Osteocyte (in vitro differentiated cells): ENCODE results near the gene DTWD2. TPM values are rescaled to one million over a fixed set of nuclear protein-coding genes. Genes with fewer than 3 reads are reported as not detected.

Experiments used
- DNase-seq: peaks from one replicate; pipeline ENCODE4 v3.0.0; 2021; ENCODE audit warnings: mixed read lengths; ENCODE audit not compliant: unreplicated experiment; ENCODE audit errors: extremely low spot score
- H3K27ac Mint-ChIP-seq: one replicate; pipeline ENCODE4 v1.8.0; 2021; ENCODE audit warnings: mild to moderate bottlenecking, mixed read lengths; ENCODE audit not compliant: unreplicated experiment
- H3K27me3 Mint-ChIP-seq: one replicate; pipeline ENCODE4 v1.8.0; 2021; ENCODE audit warnings: mixed read lengths; ENCODE audit not compliant: unreplicated experiment
- H3K36me3 Mint-ChIP-seq: one replicate; pipeline ENCODE4 v1.8.0; 2021; ENCODE audit warnings: mixed read lengths; ENCODE audit not compliant: unreplicated experiment
- H3K4me1 Mint-ChIP-seq: one replicate; pipeline ENCODE4 v1.8.0; 2021; ENCODE audit warnings: mixed read lengths; ENCODE audit not compliant: unreplicated experiment
- H3K4me3 Mint-ChIP-seq: one replicate; pipeline ENCODE4 v1.8.0; 2021; ENCODE audit warnings: mild to moderate bottlenecking, moderate library complexity, mixed read lengths; ENCODE audit not compliant: unreplicated experiment
- H3K9me3 Mint-ChIP-seq: one replicate; pipeline ENCODE4 v1.8.0; 2021; ENCODE audit warnings: mixed read lengths; ENCODE audit not compliant: unreplicated experiment
- CTCF ChIP-seq: fragments of 200-600 bp; sonication (generic); IDR thresholded peaks from 2 replicates; pipeline ENCODE4 v1.5.0; 2021; ENCODE audit warnings: antibody characterized with exemption, mild to moderate bottlenecking, moderate library complexity
- total RNA-seq: library from RNA; stranded (reverse); gene quantifications from 2 replicates; pipeline ENCODE4 v1.2.1, GENCODE V29; 2021

Gene DTWD2
- total RNA-seq, 1 donor from 2014 or later, result 5.8 TPM

DNA sequence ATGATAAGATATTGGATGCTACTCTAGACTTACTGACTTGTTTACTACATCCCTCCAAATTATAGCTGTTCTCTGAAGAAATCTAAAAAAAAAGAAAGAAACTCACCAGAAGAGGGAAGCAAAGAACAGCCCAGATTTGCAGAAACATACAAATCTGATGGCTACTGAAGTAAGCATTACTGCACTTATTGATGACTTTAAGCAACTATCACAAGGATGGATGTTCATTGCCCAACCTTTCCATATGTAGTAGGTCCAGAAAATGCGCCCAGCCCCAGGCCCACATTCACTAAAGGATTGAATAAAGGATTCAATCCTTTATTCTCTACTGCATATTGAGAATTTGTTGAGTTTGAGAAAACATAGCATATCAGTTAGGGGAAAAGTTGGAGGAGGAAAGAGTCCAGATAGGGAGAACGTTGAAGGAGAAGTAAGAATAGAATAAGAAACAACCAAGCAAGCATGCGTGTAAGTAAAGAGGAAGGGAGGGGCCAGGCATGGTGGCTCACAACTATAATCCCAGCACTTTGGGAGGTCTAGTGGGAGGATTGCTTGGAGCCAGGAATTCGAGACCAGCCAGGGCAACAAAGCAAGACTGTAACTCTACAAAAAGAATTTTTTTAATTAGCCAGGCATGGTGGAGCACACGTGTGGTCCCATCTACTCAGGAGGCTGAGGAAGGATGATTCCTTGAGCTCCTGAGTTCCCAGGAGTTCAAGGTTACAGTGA lies 33.8 kb upstream of the DTWD2 start:
- Mint-ChIP-seq H3K4me1 (peaks cover 3% of the 10 kb centered on the region), H3K9me3 (peaks cover 4% of the 10 kb centered on the region), H3K4me3 (no peak overlapping the region), H3K36me3 (no peaks in the 10 kb centered on the region), H3K27ac (no peak overlapping the region), H3K27me3 (no peaks in the 10 kb centered on the region)
- TF ChIP-seq CTCF, result peak; percentile 68
- DNase-seq, result no peak

DNA sequence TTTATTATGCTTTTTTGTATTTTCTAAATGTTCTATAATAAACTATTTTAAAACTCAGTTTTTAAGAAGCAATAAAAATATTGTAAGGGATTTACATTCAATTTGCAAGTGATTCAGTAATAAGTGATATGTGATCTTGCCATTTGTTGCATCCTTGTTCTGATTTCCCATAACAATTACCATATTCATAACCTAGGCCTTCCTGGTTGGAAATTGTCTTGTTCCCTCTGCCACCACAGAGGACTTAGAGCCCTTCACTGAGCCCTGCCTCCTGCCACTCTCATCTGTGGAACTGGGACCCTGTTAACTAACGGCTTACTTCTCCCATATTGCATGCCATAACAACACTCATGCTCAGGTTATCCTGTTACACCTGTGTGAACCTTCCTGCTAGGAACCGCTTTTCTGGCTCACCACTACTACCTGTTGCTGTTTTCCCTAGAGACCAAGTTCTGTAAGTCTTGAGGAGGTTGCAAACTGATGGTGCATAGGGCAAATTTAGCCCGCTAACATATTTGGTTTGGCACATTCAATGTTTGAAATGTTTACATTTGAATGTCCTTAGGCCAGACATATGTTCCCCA lies 32.9 kb upstream of the DTWD2 start:
- TF ChIP-seq CTCF, result no peak
- Mint-ChIP-seq H3K4me1 (peaks cover 3% of the 10 kb centered on the region), H3K36me3 (no peaks in the 10 kb centered on the region), H3K27me3 (no peaks in the 10 kb centered on the region), H3K27ac (no peak overlapping the region), H3K9me3 (peaks cover 4% of the 10 kb centered on the region), H3K4me3 (no peak overlapping the region)
- DNase-seq, result no peak

DNA sequence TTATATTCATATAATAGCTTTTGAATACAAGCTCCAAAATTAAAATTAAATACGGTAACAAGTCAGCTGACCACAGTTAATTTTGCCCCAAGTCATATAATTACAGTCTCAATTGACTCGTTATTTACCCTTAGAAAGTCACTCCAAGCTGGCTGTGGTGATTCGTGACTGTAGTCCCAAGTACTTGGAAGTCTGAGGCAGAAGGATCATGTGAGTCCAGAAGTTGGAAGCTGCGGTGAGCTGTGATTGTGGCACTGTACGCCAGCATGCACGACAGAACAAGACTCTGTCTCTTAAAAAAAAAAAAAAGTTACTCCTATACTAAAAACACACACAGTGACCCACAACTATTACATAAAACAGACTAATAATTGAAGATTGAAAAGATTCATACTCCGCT lies 31.6 kb upstream of the DTWD2 start:
- Mint-ChIP-seq H3K9me3 (peaks cover 1% of the 10 kb centered on the region), H3K4me3 (no peak overlapping the region), H3K4me1 (peaks cover 3% of the 10 kb centered on the region), H3K36me3 (no peaks in the 10 kb centered on the region), H3K27ac (no peak overlapping the region), H3K27me3 (no peaks in the 10 kb centered on the region)
- no peak for TF ChIP-seq CTCF
- DNase-seq, result no peak

GRCh38 chr5:119019501-119019900 lies 31.2 kb upstream of the DTWD2 start:
- no peak for TF ChIP-seq CTCF
- H3K4me1 Mint-ChIP-seq, result peaks cover 3% of the 10 kb centered on the region
- H3K27me3 Mint-ChIP-seq, result no peaks in the 10 kb centered on the region
- H3K36me3 Mint-ChIP-seq, result no peaks in the 10 kb centered on the region
- DNase-seq, result no peak
- H3K4me3 Mint-ChIP-seq, result no peak overlapping the region
- no peaks in the 10 kb centered on the region for H3K9me3 Mint-ChIP-seq
- H3K27ac Mint-ChIP-seq, result no peak overlapping the region

DNA sequence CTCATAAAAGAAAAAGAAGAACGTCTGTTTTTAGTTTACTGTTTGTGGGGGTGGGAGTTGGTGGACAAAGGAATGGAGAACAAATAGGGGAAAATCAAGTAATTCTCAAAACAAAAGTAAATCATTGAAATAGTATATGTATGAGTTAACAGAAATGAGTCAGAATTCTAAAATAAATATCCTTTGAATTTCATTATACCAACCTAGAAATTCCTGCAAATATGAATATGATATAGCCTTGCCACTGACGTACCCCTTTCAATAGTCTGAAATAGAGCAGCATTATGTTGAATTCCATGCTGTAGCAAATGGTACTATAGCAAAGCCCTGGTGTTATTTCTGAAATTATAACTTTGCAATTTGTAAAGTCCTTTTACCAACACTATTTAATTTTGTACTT lies 29.6 kb upstream of the DTWD2 start:
- no peaks in the 10 kb centered on the region for H3K27me3 Mint-ChIP-seq
- H3K9me3 Mint-ChIP-seq, result no peaks in the 10 kb centered on the region
- no peak for TF ChIP-seq CTCF
- H3K36me3 Mint-ChIP-seq, result no peaks in the 10 kb centered on the region
- peaks cover 3% of the 10 kb centered on the region for H3K4me1 Mint-ChIP-seq
- H3K27ac Mint-ChIP-seq, result no peak overlapping the region
- H3K4me3 Mint-ChIP-seq, result no peak overlapping the region
- DNase-seq, result no peak
